Uterus (tissue), 4 donors: ENCODE data around the gene GFER. TPM values are rescaled to one million over a fixed set of nuclear protein-coding genes. Genes with fewer than 3 reads are reported as not detected.

Experiments used
- DNase-seq, 2 donors: peaks; one replicate each; pipeline ENCODE4 v3.0.0-alpha.2; 2019 to 2020
- H3K27ac ChIP-seq, 2 donors: fragments of 200-600 bp; sonication (generic); 1 replicate in 1 of 2; 2 replicates in 1 of 2; pipeline ENCODE4 v1.5.1; 2016 to 2018
- H3K27me3 ChIP-seq, 2 donors: fragments of 200-600 bp; sonication (generic); one replicate each; pipeline ENCODE4 v1.5.1; 2018 to 2019; ENCODE audit warnings: control low read depth in 1 of 2
- H3K36me3 ChIP-seq, 2 donors: fragments of 200-600 bp; sonication (generic); one replicate each; pipeline ENCODE4 v1.5.1; 2019; ENCODE audit warnings: control low read depth in 1 of 2
- H3K4me1 ChIP-seq, 2 donors: fragments of 200-600 bp; sonication (generic); one replicate each; pipeline ENCODE4 v1.5.1; 2018 to 2019; ENCODE audit warnings: control low read depth in 1 of 2
- H3K4me3 ChIP-seq, 2 donors: fragments of 200-600 bp; sonication (generic); 1 replicate in 1 of 2; 2 replicates in 1 of 2; pipeline ENCODE4 v1.5.1; 2018 to 2019; ENCODE audit warnings: mild to moderate bottlenecking in 1 of 2
- H3K9me3 ChIP-seq, 2 donors: fragments of 200-600 bp; sonication (generic); one replicate each; pipeline ENCODE4 v1.5.1; 2019; ENCODE audit warnings: control low read depth in 1 of 2
- POLR2A ChIP-seq, 2 donors: fragments of 450-650 bp; IDR thresholded peaks; one replicate each; pipeline ENCODE4 v1.6.1; 2016; ENCODE audit warnings: antibody characterized with exemption in 2 of 2, mild to moderate bottlenecking in 1 of 2, moderate library complexity in 1 of 2
- intact Hi-C: fragments of 100-400 bp; cut with DNase I; formaldehyde crosslinking; loops from one replicate; pipeline ENCODE4 v1.15.1; 2023; ENCODE audit warnings: low total_unique reads
- total RNA-seq, 4 donors: library from RNA; depleted of rRNA in 3 of 4; stranded (reverse); fragments of >200 nt in 3 of 4; gene quantifications; one replicate each; pipeline versions ENCODE4 v1.1.0 to v1.2.4, GENCODE V29; 2014 to 2023
- TF ChIP-seq, protein P1 (sequence below), 4 experiments: fragments of 200-600 bp in 2 of 4; fragments of 450-650 bp in 2 of 4; sonication (generic) in 2 of 4; IDR thresholded peaks; one replicate each; pipeline ENCODE4 v1.5.1; 2016 to 2019; ENCODE audit warnings: antibody characterized with exemption in 4 of 4, mild to moderate bottlenecking in 2 of 4, moderate library complexity in 1 of 4
- donor health status: DM: yes; HTN: yes; CAD: no.

GFER gene
- total RNA-seq, 4 donors from 2014 or later, result 2.6 to 20.8 (median 6.6) TPM

DNA sequence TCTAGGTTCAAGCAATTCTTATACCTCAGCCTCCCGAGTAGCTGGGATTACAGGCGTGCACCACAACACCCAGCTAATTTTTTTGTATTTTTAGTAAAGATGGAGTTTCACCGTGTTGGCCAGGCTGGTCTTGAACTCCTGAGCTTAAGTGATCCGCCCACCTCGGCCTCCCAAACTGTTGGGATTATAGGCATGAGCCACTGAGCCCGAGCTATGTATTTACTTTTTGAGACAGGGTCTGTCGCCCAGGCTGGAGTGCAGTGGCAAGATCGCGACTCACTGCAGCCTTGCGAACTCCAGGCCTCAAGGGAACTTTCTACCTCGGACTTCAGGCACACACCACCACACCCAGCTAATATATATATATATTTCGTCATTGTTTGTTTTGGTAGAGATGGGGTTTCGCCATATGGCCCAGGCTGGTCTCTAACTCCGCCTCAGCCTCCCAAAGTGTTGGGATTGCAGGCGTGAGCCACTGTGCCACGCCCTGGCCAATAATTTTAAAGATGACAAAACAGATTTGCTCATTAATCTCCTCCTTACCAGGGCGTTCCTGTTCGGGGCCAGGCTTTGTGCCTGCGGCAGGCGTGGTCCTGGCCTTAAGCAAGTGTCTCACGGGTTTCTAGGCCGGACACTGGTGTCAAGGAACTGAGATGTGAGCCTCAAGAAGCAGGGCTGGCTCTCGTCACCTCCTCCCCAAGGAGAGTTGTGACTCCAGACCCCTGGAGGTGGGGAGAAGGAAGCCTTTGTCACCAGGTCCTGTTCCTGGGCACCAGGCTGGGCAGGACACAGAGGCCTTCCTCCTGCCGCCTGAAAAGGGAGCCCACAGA is 31.3 kb downstream of the GFER start:
- Histone ChIP-seq H3K27me3 (peaks cover 0 to 5% of the 10 kb centered on the region in 2 donors), H3K4me1 (peaks cover 0 to 10% of the 10 kb centered on the region in 2 donors), H3K36me3 (no peaks in the 10 kb centered on the region), H3K9me3 (no peaks in the 10 kb centered on the region), H3K4me3 (no peak overlapping the region), H3K27ac (no peak overlapping the region)
- intact Hi-C loops, result no loop called here
- no peak for DNase-seq
- TF ChIP-seq, protein P1, sequence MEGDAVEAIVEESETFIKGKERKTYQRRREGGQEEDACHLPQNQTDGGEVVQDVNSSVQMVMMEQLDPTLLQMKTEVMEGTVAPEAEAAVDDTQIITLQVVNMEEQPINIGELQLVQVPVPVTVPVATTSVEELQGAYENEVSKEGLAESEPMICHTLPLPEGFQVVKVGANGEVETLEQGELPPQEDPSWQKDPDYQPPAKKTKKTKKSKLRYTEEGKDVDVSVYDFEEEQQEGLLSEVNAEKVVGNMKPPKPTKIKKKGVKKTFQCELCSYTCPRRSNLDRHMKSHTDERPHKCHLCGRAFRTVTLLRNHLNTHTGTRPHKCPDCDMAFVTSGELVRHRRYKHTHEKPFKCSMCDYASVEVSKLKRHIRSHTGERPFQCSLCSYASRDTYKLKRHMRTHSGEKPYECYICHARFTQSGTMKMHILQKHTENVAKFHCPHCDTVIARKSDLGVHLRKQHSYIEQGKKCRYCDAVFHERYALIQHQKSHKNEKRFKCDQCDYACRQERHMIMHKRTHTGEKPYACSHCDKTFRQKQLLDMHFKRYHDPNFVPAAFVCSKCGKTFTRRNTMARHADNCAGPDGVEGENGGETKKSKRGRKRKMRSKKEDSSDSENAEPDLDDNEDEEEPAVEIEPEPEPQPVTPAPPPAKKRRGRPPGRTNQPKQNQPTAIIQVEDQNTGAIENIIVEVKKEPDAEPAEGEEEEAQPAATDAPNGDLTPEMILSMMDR (IDR thresholded peaks at IDR 0.05), result no peak
- no peak for TF ChIP-seq POLR2A (IDR thresholded peaks at IDR 0.05)

DNA sequence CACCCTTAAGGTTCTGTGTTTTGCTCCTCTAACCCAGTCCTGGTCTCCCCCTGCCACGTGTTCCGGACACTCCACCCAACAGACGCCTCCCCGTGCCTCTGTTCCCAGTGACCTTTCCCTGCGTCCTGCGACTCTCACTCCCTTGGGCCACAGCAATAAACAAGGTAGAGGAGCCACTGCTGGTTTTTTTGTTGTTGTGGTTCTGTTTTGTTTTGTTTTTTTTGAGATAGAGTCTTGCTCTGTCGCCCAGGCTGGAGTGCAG is 31.9 kb downstream of the GFER start:
- TF ChIP-seq POLR2A (IDR thresholded peaks at IDR 0.05), result no peak
- TF ChIP-seq, protein P1 (IDR thresholded peaks at IDR 0.05), result no peak
- Histone ChIP-seq H3K4me1 (peaks cover 0 to 13% of the 10 kb centered on the region in 2 donors), H3K27ac (no peak overlapping the region), H3K27me3 (peaks cover 0 to 9% of the 10 kb centered on the region in 2 donors), H3K4me3 (no peak overlapping the region), H3K36me3 (no peaks in the 10 kb centered on the region), H3K9me3 (no peaks in the 10 kb centered on the region)
- DNase-seq, result no peak
- intact Hi-C loops, result no loop called here

DNA sequence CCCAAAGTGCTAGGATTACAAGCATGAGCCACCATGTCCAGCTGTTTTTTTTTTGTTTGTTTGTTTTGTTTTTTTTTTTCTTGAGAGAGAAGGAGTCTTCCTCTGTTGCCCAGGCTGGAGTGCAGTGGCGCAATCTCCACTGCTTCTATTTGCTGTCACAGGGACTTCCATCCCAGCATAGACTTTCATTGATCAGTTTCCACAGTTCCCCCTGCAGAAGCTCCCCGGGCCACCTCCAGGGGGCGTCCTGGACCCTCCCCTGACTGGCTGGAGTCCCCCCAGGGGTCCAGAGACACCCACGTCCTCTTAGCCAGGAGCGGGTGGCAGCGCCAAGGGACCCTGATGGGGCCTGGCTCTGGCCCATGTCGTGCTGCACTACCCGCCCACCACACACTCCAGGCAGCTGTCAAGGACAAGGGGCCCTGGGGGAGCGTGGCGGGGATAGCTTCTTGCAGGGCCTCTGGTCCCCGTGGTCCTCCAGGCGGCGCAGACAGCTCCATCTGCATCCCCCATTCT is 32.5 kb downstream of the GFER start:
- Histone ChIP-seq H3K9me3 (no peaks in the 10 kb centered on the region), H3K36me3 (no peaks in the 10 kb centered on the region), H3K27me3 (peaks cover 0 to 9% of the 10 kb centered on the region in 2 donors), H3K27ac (no peak overlapping the region), H3K4me1 (peaks cover 0 to 13% of the 10 kb centered on the region in 2 donors), H3K4me3 (no peak overlapping the region)
- no peak for TF ChIP-seq POLR2A (IDR thresholded peaks at IDR 0.05)
- TF ChIP-seq, protein P1 (IDR thresholded peaks at IDR 0.05), result no peak
- intact Hi-C loops, result no loop called here
- no peak for DNase-seq

DNA sequence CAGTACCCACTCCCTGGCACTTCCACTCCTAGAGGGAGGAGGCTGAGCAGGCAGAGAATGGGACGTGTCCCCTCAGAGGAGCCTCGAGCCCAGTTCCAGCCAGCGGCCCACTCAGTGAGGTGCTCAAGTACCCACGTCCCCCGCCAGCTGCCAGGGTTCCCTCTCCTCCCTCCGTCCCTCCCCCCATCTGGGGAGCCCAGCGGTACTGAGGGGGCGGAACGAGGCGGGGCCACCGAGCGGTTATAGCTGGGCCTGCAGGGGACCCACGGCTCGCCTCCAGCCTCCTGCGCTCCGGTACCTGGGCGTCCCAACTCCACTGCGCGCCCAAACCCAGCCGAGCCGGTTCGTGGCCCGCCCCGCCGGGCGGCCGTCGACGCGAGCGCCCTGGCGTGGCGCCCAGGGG is 35.5 kb downstream of the GFER start, which contains the start of gene NPW:
TSS of gene NPW (plus strand) at position 268 of the 403 bp plus-strand sequence.
- H3K9me3 ChIP-seq, result no peaks in the 10 kb centered on the region
- H3K4me3 ChIP-seq, result no peak within 1 kb of the TSS
- TF ChIP-seq, protein P1 (IDR thresholded peaks at IDR 0.05), result no peak
- TF ChIP-seq POLR2A (IDR thresholded peaks at IDR 0.05), result no peak
- H3K27ac ChIP-seq, result no peak within 1 kb of the TSS
- intact Hi-C loops, result no loop called here
- peaks cover 0 to 9% of the 10 kb centered on the region in 2 donors for H3K27me3 ChIP-seq
- peaks cover 0 to 13% of the 10 kb centered on the region in 2 donors for H3K4me1 ChIP-seq
- no peaks in the 10 kb centered on the region for H3K36me3 ChIP-seq
- no peak for DNase-seq
